Hepatocyte (in vitro differentiated cells): ENCODE results near the gene ENOSF1.

Experiments used
- EZH2 ChIP-seq: fragments of 200-600 bp; sonication (generic); IDR thresholded peaks from 2 replicates; pipeline ENCODE4 v1.6.1; 2016; ENCODE audit warnings: antibody characterized with exemption, mild to moderate bottlenecking, borderline replicate concordance
- EZH2phosphoT487 ChIP-seq: fragments of 200-600 bp; sonication (generic); IDR thresholded peaks from one replicate; pipeline ENCODE4 v1.6.1; 2018; ENCODE audit warnings: antibody characterized with exemption, mild to moderate bottlenecking, low read depth, moderate library complexity; ENCODE audit not compliant: unreplicated experiment, severe bottlenecking
- TF ChIP-seq, protein P1 (sequence below): fragments of 200-600 bp; sonication (generic); IDR thresholded peaks from 2 replicates; pipeline ENCODE4 v1.5.1; 2016; ENCODE audit warnings: antibody characterized with exemption, mild to moderate bottlenecking; ENCODE audit not compliant: poor library complexity

DNA sequence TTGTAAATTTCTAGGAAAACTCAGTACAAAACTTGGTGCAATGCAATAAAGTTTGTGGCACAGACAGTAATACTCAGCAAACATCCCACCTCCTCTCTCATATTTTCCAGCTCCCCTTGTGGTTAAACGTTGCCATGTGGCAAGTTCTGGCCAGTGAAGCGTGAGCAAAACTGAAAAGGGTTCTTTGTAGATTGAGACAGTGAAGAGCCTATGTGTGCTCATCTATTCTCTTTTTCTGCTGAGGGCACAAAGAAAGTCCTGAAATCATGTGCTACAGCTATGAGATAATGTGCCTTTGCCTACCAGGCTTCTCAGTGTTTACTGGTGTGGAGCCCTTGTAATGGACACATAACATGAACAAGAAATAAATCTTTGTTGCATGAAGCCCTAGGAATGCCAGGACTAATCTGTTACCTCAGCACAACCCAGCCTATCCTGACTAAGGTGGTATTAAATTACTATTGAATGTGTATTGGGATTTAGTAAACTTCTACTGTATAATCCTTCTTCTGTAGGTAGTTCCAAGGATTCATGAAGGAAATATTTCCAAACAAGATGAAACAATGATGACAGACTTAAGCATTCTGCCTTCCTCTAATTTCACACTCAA, 67.9 kb downstream of the ENOSF1 start:
- TF ChIP-seq, protein P1, sequence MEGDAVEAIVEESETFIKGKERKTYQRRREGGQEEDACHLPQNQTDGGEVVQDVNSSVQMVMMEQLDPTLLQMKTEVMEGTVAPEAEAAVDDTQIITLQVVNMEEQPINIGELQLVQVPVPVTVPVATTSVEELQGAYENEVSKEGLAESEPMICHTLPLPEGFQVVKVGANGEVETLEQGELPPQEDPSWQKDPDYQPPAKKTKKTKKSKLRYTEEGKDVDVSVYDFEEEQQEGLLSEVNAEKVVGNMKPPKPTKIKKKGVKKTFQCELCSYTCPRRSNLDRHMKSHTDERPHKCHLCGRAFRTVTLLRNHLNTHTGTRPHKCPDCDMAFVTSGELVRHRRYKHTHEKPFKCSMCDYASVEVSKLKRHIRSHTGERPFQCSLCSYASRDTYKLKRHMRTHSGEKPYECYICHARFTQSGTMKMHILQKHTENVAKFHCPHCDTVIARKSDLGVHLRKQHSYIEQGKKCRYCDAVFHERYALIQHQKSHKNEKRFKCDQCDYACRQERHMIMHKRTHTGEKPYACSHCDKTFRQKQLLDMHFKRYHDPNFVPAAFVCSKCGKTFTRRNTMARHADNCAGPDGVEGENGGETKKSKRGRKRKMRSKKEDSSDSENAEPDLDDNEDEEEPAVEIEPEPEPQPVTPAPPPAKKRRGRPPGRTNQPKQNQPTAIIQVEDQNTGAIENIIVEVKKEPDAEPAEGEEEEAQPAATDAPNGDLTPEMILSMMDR: no peak
- TF ChIP-seq EZH2 (no peak), EZH2phosphoT487 (no peak)
